ENCODE results near the gene BCAR3. TPM values are rescaled to one million over a fixed set of nuclear protein-coding genes. Genes with fewer than 3 reads are reported as not detected.

The BCAR3 gene
- total RNA-seq, 1 donor from 2014 or later: 16.6 TPM

DNA sequence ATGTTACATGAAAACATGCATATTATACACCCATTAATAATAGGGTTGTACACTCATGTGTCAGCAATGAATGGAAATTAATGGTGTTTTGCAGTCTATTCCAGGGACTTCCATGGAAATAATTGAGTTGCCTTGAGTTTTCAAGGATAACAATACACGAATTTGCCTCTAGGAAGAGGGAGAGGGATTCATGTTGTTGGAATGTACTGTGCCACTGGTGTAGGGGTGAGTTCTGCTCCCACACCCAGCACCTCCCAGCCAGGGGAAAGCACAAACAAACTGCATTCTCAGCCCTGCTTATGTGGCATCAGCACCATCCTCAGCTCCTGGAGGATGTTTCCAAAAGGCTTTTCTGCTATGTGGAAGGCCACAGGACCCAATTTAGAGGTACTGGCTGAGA lies 57.8 kb downstream of the BCAR3 start:
- TF ChIP-seq, protein P1, sequence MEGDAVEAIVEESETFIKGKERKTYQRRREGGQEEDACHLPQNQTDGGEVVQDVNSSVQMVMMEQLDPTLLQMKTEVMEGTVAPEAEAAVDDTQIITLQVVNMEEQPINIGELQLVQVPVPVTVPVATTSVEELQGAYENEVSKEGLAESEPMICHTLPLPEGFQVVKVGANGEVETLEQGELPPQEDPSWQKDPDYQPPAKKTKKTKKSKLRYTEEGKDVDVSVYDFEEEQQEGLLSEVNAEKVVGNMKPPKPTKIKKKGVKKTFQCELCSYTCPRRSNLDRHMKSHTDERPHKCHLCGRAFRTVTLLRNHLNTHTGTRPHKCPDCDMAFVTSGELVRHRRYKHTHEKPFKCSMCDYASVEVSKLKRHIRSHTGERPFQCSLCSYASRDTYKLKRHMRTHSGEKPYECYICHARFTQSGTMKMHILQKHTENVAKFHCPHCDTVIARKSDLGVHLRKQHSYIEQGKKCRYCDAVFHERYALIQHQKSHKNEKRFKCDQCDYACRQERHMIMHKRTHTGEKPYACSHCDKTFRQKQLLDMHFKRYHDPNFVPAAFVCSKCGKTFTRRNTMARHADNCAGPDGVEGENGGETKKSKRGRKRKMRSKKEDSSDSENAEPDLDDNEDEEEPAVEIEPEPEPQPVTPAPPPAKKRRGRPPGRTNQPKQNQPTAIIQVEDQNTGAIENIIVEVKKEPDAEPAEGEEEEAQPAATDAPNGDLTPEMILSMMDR (conservative IDR thresholded peaks at IDR 0.05): no peak
- Mint-ChIP-seq H3K27me3 (no peaks in the 10 kb centered on the region), H3K36me3 (peaks cover 16% of the 10 kb centered on the region), H3K27ac (no peak overlapping the region), H3K9me3 (peaks cover 6% of the 10 kb centered on the region), H3K4me1 (ENCODE audit: unreplicated experiment) (peaks cover 52% of the 10 kb centered on the region), H3K4me3 (no peak overlapping the region)
- DNase-seq (ENCODE audit: extremely low spot score, unreplicated experiment): no peak

DNA sequence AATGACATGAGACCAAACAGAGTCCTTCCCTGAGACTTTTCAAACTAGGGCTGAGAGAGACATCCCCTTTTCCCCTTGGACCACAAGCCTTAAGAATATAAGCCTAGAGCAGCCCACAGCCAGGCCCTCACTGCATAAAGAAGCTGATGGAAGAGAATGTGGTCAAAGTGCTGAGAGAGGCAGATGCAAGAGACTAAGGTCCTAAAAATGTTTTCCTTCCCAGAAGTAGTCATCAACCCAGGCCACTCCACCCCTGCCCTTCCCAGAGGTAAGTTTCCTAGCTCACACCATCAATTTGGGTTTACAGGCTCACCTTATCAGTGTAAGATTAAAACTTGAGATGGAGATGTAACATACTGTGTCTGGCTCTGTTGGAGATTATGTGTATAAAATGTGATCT lies 58.2 kb downstream of the BCAR3 start:
- peaks cover 6% of the 10 kb centered on the region for H3K9me3 Mint-ChIP-seq
- no peak overlapping the region for H3K27ac Mint-ChIP-seq
- no peak for DNase-seq (ENCODE audit: extremely low spot score, unreplicated experiment)
- TF ChIP-seq, protein P1 (conservative IDR thresholded peaks at IDR 0.05): no peak
- no peak overlapping the region for H3K4me3 Mint-ChIP-seq
- H3K36me3 Mint-ChIP-seq: peaks cover 16% of the 10 kb centered on the region
- H3K27me3 Mint-ChIP-seq: no peaks in the 10 kb centered on the region
- peaks cover 54% of the 10 kb centered on the region for H3K4me1 Mint-ChIP-seq (ENCODE audit: unreplicated experiment)

DNA sequence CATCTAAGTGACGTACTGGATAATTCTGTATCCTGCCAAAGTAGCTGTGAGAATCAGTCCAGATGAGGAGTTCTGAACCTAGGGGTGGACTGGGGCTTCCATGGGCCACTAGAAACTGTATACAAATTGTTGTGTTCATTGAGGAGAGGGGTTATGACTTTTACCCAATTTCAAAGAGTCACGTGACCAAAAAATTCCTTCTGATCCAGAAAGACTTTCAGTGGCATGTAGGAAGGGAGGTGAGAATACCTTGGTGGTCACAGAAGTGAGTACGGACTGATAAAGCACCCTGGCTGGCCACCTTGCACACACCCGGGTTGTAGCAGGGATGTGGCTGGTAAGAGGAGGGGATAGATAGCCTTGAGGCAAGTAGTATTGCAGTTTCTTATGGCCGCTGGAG lies 60.4 kb downstream of the BCAR3 start:
- no peak for DNase-seq (ENCODE audit: extremely low spot score, unreplicated experiment)
- H3K4me3 Mint-ChIP-seq: peak overlapping the region; percentile 15
- peaks cover 61% of the 10 kb centered on the region for H3K4me1 Mint-ChIP-seq (ENCODE audit: unreplicated experiment)
- peaks cover 16% of the 10 kb centered on the region for H3K36me3 Mint-ChIP-seq
- TF ChIP-seq, protein P1 (conservative IDR thresholded peaks at IDR 0.05): no peak
- H3K9me3 Mint-ChIP-seq: peaks cover 6% of the 10 kb centered on the region
- peak overlapping the region; percentile 84 for H3K27ac Mint-ChIP-seq
- no peaks in the 10 kb centered on the region for H3K27me3 Mint-ChIP-seq

DNA sequence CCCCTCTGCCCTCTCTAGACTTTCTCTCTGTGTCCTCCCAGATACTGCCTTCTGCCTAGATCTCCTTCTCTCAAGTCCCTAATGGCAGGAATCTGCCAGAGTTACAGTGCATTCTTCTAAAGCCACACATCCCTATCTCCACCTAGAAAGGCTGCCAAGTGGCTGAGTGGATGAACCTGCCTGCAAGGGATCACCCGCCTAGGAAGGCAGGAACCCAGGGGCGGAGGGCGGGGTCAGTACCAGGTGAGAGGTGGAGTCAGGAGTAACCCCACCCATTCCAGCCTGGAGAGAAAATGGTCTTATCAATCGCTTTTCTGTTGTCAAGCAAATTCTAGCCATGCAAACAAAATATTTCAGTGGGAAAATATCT lies 60.8 kb downstream of the BCAR3 start:
- Mint-ChIP-seq H3K4me3 (peak overlapping the region; percentile 62), H3K27ac (peak overlapping the region; percentile 84)

DNA sequence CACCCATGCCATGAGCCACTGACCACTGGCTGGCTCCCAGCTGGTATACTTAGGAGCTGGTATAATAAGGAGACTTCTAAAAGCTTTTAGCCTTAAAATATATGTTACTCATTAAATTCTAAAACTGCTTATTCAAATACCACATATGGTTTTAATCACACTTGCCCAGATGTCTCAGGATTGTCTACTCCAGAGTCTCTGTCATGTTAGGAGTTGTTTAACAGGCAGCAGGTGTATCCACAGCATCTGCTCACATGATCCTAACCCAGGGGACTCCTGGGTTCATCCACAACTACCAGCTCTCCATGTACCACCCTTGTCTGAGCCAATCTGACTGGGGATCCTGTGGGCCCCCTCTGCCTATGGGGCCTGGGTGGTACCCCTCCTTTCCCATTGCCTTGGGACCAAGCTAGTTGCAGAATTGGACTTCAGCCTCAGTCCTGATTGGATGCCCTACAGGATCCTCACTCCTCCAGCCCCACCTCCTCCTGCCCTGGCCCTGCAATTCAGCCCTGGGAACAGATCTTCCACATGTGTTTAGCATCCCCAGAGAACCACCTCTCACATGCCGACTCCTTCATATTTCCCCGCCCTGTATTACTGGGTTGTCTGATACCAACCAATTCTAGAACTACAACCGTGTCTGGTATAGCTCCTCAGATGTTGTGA lies 61.3 kb downstream of the BCAR3 start:
- Mint-ChIP-seq H3K4me3 (peak overlapping the region; percentile 62), H3K27ac (peak overlapping the region; percentile 84), H3K9me3 (peaks cover 6% of the 10 kb centered on the region), H3K4me1 (ENCODE audit: unreplicated experiment) (peaks cover 61% of the 10 kb centered on the region), H3K36me3 (peaks cover 16% of the 10 kb centered on the region), H3K27me3 (no peaks in the 10 kb centered on the region)
- no peak for DNase-seq (ENCODE audit: extremely low spot score, unreplicated experiment)
- TF ChIP-seq, protein P1 (conservative IDR thresholded peaks at IDR 0.05): no peak

More for the DNA sequence above, 60.8 kb downstream of the BCAR3 start:
- TF ChIP-seq, protein P1 (conservative IDR thresholded peaks at IDR 0.05): no peak
- Mint-ChIP-seq H3K4me1 (ENCODE audit: unreplicated experiment) (peaks cover 61% of the 10 kb centered on the region), H3K36me3 (peaks cover 16% of the 10 kb centered on the region), H3K9me3 (peaks cover 6% of the 10 kb centered on the region), H3K27me3 (no peaks in the 10 kb centered on the region)
- DNase-seq (ENCODE audit: extremely low spot score, unreplicated experiment): no peak

All from type B pancreatic cell (in vitro differentiated cells).